HG03575 (cell line): Measurements from ENCODE around the gene UGT2B11.
"Not testable (repeated sequence)": the region's sequence is repeated elsewhere in the genome, so short reads cannot be mapped to it uniquely, and the experiment has no call there.

ENCODE experiments used
- ATAC-seq: cut with Tn5 transposase; IDR thresholded peaks from one replicate; pipeline ENCODE4 v1.9.1; 2021; ENCODE audit not compliant: unreplicated experiment, insufficient number of reproducible peaks, low FRiP score; ENCODE audit errors: extremely low read depth

UGT2B11 gene

DNA sequence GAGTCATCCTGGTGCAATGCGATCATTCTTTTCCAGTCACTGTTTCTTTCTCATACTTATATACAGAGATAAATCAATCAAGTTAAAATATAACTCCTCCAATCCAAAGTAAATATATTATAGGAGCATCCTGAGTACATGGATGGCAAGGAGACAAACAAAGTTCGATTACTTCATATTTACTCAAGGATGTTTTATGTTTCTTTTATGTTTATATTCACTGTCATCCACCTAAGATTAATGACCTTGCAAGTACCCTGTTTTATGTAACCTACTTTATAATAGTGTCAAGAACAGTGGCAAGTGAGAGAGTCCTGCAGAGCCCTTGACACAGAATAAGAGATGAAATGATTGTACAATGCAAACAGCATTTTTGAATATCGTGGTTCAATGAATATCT, at the start of gene UGT2B11:
TSS of gene UGT2B11 (minus strand) at position 33 of the 400 bp plus-strand sequence. CDS start at position 7, 26 bp downstream.
- ATAC-seq, result no peak

DNA sequence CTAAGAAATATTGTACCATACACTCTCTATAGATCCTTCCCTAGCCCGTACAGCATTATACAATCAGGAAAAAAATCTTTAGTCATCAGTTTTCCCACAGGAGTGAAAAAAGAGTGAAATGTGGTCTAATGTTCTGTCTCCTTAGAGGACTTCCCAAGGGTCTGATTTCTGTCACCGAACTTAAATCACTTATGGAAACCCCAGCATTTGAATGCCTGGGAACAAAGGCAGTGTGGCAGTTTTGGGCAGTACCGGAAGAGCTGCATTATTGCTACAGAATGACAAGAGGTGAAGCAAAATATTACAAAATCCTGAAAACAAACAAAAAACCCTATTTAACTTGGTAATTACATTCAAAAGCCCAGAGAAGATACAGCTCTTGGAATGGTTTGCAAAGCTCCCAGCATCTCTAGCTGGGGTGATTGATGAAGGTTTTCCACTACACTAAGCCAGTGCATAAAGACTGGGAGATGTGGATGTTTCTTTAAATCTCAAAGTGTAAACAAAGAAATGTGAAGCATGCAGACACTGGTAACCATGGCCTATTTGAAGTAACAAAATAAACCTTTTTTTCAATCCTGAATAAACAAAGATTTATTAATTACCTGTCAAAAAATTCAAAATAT, 38.7 kb upstream of the UGT2B11 start:
- ATAC-seq, result not testable (repeated sequence)

DNA sequence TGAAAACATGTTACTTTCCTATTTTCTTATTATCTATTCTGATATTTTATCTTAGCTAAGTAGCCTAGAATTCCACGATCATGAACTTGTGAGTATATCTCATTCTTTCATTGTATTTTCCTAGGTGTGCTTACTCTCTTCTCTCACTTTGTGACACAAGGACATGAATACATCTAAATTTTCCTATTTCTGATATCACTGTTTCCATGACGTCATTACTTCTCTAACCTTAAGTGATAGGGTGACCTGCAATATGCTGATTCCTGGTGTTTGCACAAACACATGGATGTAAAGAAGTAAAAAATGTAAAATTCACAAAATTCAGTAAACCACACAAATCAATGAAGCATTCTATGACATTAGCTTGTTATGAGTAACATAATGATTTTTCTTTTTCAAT, 36.3 kb upstream of the UGT2B11 start:
- not testable (repeated sequence) for ATAC-seq

DNA sequence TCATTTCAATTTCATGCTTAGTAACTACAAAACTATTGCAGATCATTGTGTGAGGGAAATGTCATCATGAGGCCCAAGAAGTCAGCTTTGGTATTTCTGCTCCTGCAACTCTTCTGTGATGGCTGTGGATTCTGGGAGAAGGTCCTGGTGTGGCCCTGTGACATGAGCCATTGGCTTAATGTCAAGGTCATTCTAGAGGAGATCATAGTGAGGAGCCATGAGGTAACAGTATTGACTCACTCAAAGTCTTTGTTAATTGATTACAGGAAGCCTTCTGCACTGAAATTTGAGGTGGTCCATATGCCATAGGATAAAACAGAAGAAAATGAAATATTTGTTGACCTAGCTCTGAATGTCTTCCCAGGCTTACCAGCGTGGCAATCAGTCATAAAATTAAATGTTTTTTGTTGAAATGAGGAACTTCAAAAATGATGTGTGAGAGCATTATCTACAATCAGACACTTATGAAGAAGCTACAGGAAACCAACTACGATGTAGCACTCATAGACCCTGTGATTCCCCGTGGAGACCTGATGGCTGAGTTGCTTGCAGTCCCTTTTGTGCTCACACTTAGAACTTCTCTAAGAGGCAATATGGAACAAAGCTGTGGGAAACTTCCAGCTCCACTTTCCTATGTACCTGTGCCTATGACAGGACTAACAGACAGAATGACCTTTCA, 28.2 kb upstream of the UGT2B11 start:
- not testable (repeated sequence) for ATAC-seq

DNA sequence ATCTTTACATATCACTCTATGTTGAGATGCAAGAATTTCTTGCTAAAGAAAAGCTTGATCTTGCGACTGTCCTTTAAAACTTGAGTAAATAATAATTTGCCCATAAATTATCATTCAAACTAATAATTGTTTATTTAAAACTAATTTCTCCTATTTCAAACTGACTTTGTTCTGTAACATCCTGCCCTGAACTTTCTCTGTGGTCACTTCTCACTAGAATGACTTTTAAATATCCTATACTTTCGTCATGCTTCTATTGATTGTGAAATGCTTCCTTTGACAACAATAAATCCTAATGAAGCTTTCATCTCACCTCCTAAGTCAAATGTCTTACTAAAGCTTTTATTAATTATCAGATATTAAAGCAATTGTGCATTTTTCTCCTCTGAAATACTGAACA, 27.2 kb upstream of the UGT2B11 start:
- ATAC-seq, result not testable (repeated sequence)

DNA sequence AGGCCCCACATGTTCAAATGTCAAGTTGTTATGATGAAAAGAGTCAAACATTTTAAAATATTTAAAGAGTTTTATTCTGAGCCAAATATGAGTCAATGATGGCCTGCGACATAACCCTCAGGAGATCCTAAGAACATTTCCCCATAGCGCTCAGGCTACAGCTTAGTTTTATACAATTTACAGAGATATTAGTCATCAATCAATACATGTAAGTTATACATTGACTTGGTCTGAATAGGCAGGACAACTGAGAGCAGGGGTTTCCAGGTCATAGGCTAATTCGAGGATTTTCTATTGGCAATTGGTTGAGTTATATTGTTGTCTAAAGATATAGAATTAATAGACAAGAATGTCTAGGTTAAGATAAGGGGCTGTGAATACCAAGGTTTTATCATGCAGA, 26.2 kb upstream of the UGT2B11 start:
- not testable (repeated sequence) for ATAC-seq

DNA sequence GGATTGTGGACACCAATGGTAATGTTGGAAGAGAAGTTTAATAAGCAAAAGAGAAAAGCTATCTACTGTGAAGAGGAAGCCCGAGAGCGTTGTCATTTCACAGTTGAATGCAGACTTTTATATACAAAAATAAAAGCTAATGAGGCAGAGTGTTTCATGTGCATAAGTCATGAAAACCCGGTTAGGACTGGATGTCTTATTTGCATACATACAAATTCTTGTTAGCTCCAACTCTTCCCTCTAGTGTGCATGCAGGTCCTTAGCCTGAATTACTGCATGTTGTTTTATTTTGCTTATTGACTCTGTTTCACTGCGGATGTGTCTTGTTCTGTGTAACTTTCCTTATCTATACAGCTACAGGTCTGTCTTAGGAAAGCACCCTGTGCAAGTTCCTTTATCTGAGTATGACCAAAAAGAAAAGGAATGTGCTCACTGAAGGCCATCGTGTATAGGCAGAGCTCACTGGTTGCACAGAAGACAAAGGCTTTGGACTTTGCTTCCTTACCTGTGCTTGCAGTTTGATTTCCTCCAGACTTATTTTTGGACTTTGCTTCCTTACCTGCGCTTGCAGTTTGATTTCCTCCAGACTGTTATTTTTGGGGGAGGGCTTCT, 25.1 kb upstream of the UGT2B11 start:
- no peak for ATAC-seq

DNA sequence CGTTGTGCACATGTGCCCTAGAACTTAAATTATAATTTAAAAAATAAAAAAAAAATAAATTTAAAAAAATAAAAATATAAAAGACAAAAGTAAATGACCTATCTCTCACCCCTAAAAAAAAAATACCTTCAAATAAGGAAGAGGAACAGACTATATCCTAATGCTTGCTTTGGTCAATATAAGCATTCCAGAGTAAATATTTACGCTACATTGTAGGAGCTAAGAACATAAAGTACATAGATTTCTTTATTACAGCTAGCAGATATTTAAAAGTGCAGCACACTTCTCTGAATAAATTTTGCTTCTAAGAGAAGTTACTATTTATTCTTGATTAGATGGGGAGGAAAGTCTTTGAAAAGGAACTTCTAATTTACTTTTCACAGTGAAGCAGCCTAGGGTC, 24.5 kb upstream of the UGT2B11 start:
- no peak for ATAC-seq

DNA sequence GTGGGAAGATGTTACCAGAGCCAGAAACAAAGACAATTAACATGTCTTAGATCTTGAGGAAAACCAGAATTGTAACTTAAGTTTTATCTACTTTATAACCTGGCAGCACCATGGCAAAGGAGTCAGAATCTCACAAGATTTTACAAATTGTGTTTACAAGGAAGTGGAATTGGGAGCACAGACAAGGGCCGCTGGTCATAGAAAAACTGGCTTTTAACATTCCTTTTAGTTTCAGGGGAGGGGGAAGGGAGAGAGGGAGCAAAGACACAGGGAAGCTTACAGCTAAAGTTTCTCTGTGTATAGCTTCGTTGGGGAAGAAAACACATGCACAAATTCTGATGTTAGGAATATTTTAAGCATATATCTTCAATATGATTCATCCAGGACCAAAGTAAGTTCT, 10.3 kb upstream of the UGT2B11 start:
- no peak for ATAC-seq

DNA sequence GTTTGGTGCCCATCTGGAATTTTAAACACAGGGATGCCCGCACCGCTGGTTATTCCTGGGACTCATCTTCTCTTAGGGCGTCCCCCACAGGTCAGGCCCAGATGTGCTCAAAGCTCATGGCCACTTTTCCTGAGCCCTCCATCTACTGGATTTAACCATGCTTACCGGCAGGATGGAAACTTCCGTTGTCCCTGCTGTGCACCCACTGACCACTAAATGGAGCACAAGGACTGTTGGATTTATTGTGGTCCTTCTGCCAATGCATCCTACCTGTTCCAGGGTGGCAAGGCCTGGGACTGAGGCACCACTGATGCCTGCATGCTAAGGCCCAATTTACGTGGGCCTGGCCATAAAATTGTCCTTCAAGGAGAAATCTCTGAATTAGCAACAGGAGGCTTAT, 8.7 kb upstream of the UGT2B11 start:
- not testable (repeated sequence) for ATAC-seq

DNA sequence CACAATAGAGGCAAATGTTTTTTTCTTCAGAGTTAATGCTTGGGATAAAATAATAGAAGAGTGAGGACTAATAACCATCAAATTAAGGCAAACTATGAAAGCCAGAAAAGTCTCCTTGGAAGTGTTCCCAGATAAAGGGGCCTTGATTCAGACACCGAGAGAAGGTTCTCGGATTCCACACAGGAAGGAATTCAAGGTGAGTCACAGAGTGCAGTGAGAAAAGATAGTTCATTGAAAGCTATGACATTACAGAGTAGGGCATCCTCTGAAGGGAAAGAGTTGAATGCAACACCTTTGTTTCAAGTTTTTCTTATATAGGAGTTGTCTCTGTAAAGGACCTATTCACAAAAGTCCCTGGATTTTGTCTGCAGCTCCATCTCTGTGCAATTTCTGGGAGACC, 3.9 kb upstream of the UGT2B11 start:
- ATAC-seq, result not testable (repeated sequence)

DNA sequence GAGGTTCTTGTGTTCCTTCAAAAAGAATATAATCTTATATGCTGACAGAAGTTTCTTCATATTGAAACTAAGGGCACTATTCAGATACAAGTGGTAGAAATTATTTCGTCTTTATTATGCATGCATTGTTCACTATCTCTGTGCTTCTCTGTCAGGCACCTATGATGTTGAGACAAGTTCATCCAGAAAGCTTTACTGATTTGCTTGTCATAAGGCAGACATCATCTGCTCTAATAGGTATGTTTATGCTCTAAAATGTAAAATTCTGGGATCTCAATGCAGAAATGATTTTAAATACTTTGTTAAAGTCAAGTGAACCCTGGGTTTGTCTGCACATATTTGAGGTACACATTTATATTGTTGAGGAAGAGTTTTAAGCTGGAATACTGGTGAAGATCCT, 3.6 kb downstream of the UGT2B11 start:
- ATAC-seq, result no peak

DNA sequence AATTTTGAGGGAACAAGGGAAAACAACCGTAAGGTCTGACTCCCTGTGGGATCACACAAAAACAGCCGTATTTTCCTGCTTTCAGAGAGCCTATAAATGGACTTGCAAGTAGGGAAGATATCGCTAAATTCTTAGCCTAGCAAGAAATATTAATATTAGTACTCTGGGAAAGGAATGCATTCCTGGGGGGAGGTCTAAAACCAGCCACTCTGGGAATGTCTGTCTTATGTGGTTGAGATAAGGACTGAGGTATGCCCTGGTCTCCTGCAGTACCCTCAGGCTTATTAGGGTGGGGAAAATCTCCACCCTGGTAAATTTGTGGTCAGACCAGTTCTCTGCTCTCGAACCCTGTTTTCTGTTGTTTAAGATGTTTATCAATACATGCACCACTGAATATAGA, 16.0 kb downstream of the UGT2B11 start:
- ATAC-seq, result not testable (repeated sequence)

DNA sequence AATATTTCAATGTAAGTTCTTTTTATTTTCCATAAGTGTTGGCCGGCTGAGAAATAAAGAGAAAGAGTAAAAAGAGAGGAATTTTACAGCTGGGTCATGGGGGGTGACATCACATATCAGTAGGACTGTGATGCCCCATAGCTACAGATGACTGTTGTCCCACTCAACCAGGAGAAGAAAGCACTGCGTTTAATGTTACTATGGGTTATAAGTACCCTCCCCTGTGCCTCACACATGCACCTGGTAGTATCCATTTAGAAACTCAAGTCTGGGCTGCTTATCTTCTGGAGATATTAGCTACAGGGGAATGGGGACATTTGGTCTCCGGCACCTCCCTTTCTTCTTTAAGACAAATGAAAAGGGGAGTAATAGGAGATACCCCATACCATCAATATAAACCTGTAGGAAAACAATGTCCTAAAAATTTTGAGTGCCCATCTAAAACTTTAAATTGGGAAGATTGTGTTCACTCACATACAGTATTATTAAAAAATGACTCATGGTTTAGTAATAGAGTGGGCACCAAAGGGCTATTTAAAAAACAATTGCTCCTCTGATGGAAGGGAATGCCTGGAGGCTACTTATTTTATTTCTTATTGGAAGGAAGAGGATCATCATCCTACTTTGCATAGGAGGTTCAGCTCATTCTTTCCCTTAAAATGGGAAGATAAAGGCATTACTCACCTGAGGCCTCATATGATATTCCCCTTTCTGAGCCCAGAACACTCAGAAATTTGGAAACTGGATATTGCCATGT, 18.2 kb downstream of the UGT2B11 start:
- no peak for ATAC-seq

DNA sequence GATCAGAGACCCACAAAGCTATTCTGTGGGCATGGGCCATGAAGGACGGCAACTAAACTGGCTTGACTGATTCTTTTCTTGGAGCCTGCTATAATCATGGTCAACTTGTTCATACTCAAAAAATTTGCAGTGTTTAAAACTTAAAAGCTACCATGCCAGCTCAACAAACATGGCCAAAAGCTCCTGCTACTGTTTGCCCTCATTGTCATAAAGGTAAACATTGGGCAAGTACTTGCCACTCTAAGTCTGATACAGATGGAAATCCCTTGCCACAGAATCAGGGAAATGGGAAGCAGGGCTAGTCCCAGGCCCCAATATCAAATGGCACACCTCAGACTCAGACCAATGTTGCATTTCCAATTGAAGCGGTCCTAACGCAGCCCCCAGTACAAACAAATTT, 20.4 kb downstream of the UGT2B11 start:
- ATAC-seq, result no peak

DNA sequence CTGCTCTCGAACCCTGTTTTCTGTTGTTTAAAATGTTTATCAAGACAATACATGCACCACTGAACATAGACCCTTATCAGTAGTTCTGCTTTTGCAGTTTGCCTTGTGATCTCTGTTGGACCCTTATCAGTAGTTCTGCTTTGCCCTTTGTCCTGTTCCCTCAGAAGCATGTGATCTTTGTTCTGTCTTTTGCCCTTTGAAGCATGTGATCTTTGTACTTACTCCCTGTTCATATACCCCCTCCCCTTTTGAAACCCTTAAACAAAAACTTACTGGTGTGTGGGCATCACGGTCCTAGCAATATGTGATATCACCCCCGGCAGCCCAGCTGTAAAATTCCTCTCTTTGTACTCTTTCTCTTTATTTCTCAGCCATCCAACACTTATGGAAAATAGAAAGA, 22.6 kb downstream of the UGT2B11 start:
- ATAC-seq, result not testable (repeated sequence)

DNA sequence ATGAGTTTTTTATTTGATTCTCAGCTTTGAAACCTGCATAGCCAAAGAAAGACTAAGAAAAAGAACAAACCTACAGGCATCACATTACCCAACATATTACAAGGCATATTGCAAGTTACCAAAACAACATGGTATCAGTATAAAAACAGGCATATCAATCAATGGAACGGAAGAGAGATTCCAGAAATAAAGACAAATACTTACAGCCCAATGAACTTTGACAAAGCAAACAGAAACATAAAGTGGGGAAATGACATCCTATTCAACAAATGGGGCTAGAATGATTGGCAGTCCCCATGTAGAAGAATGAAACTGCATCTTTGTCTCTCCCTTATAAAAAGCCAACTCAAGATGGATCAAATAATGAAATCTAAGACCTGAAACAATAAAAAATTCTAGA, 23.9 kb downstream of the UGT2B11 start:
- not testable (repeated sequence) for ATAC-seq

DNA sequence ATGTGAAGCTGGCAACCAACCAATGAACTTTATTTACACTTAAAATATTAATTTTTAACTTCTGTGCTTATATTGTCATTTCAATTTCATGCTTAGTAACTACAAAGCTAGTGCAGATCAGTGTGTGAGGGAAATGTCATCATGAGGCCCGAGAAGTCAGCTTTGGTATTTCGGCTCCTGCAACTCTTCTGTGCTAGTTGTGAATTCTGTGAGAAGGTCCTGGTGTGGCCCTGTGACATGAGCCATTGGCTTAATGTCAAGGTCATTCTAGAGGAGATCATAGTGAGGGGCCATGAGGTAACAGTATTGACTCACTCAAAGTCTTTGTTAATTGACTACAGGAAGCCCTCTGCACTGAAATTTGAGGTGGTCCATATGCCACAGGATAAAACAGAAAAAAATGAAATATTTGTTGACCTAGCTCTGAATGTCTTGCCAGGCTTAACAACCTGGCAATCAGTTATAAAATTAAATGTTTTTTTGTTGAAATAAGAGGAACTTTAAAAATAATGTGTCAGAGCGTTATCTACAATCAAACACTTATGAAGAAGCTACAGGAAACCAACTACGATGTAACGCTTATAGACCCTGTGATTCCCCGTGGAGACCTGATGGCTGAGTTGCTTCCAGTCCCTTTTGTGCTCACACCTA, 32.9 kb downstream of the UGT2B11 start:
- not testable (repeated sequence) for ATAC-seq

DNA sequence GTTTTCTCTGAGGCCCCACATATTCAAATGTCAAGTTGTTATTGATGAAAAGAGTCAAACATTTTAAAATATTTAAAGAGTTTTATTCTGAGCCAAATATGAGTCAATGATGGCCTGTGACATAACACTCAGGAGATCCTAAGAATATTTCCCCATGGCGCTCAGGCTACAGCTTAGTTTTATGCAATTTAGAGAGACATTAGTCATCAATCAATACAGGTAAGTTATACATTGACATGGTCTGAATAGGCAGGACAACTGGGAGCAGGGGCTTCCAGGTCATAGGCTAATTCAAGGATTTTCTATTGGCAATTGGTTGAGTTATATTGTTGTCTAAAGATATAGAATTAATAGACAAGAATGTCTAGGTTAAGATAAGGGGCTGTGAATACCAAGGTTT, 34.7 kb downstream of the UGT2B11 start:
- not testable (repeated sequence) for ATAC-seq
